Right hindlimb (tissue), 1 donor: ENCODE measurements around the gene ATG16L1.
A peak's percentile ranks its signal among the peaks of the same experiment; 100 is the strongest.
"Not testable (repeated sequence)": the region's sequence is repeated elsewhere in the genome, so short reads cannot be mapped to it uniquely, and the experiment has no call there.

Experiments used
- DNase-seq: peaks from one replicate; pipeline ENCODE4 v3.0.0-alpha.2; 2018

The ATG16L1 gene

DNA sequence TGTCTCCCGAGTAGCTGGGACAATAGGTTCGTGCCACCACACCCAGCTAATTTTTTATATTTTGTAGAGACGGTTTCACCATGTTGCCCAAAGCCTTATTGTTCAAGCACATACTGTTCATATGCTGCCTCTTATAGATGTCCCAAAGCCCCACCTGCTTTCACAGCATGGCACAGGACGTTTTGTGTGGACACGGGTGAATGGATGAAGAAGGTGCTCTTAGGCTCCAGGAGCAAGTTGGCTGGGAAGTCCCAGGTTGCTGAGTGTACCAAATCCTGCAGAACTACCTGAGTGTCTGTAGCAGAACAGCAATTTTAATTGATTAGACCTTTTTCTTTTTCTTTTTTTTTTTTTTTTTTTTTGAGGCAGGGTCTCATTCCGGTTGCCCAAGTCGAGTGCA, 45.6 kb downstream of the ATG16L1 start:
- DNase-seq, result no peak

DNA sequence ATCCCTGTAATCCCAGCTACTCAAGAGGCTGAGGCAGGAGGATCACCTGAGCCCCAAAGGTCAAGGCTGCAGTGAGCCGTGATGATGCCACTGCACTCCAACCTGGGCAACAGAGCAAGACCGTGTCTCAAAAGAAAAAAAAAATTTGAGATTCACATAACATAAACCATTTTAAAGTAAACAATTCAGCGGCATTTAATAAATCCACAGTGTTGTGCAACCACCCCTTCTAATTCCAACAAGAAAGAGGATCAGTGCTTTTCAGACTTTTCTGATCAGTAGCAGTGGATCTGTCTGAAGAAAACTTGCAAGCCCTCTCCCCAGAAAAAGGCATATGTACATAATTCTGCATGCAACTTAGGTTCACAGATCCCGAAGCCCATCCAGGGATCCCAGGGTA, 48.9 kb downstream of the ATG16L1 start:
- no peak for DNase-seq

DNA sequence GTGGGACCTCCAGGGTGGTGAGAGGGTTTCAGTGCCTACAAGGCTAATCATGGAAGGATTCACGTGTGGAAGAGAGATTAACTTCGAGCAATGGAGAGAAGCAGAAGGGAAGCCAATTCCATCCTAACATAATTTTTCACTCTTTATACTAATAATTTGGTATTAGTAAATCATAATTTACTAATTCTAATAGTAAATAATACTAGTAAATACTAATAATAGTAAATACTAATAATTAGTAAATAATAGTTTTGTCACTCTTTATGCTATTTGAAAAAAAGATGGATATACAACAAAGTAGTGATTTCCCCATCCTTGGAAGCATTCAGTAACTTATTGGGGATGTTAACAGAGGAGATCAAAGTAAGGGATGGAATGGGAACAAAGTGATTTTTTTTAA, 49.8 kb downstream of the ATG16L1 start:
- no peak for DNase-seq

DNA sequence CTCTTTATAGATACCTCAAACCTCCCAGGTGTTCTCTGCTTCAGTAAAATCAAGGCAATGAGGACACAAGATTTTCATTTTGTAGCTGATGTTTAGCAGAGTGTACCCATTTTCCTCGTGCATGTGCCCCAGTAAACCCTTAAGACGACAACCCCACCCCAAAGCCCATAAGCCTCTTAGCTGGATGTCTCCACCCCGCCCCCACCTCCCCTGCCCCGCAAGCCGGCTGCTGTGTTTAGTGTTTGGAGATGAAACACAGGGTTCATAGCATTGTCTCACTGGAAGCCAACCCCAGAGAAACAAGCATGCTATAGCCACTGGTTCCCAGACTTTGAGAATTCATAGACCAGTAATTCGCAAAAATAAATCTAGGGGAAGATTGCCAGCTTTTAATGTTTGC, 50.3 kb downstream of the ATG16L1 start:
- no peak for DNase-seq

DNA sequence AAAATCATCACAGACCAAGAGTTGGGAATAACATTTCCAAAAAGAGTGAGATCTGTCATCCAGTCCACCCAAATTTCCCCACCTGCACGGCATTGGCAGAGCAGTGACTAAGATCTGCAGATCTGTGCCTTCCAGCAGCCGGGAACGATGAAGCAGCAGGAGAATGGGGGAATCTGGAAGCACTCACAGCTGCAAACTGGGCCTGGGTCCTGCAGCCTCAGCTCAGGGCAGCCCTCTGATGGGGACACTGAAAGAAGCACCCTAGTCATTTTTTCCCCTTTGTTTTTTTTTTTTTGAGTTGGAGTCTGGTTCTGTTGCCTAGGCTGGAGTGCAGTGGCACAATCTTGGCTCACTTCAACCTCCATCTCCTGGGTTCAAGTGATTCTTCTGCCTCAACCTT, 51.8 kb downstream of the ATG16L1 start:
- DNase-seq, result no peak

DNA sequence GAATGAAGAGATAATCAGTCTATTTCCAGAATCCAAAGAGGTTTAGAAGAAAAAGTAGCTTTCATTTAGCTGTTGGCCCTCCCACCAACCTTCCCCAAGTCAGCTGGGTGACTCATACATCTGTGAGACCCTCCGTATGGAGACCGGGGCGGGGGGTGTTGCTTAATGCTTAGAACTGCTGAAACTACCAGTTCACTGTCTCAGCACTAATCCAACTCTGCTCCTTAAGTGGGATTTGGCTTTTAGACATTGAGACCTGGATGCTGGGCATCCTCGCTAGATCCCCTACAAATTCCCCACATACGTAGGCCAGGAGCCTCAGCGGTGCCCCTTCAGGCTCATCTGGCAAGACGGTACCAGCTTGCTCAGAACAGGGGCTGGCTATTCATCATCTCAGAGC, 56.1 kb downstream of the ATG16L1 start, which contains the start of gene SAG:
SAG (plus strand) TSS at position 252 of the 400 bp plus-strand sequence. CDS start 1,374 bp downstream, outside the sequence.
- DNase-seq, result no peak

DNA sequence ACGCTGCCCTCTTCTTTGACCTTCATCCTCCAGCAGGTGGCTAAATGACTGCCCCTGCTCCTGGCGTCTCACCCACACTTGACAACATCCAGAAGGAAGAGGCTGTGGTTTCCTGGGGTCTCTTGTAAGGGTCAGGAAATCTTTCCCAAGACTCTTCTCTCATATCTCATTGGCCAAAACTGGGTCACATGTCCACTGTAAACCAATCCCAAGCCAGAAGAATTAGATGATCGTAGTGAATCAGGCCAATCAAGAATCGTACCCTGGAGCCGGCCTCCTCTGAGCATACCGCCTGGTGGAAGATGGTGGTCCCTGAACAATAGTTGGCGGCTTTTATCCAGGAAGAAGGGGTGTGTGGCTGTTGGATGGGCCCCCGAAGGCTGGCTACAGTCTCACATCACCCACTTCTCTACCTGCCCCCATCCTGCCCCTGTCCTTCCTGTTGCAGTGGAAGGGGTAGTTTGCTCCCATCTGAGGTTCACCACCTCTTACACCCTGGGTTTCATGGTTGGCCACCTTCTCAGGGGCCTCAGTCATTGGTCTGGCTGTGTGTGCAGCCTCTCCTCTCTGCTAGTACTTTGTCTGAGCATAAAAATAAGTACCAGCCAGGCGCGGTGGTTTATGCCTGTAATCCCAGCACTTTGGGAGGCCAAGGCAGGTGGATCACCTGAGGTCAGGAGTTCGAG, 59.9 kb downstream of the ATG16L1 start:
- no peak for DNase-seq

DNA sequence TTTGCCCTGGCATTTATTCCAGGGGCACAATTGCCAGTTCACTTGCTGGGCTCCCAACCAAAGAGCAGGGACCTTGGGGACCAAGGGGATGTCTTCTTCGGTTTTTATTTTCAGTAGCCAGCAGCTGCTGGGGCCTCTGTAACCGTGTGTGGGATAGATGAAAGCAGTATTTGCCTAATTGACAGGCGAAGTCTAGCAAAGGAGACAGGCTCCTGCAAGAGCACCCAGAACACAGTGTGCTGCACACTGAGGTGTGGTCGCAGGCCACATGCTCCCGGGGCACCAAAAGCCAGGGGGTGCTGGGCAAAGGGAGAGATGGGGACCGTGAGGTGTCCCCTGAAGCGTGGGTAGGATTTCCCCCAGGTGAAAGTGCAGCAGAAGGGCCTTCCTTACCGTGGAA, 61.4 kb downstream of the ATG16L1 start:
- DNase-seq, result no peak

DNA sequence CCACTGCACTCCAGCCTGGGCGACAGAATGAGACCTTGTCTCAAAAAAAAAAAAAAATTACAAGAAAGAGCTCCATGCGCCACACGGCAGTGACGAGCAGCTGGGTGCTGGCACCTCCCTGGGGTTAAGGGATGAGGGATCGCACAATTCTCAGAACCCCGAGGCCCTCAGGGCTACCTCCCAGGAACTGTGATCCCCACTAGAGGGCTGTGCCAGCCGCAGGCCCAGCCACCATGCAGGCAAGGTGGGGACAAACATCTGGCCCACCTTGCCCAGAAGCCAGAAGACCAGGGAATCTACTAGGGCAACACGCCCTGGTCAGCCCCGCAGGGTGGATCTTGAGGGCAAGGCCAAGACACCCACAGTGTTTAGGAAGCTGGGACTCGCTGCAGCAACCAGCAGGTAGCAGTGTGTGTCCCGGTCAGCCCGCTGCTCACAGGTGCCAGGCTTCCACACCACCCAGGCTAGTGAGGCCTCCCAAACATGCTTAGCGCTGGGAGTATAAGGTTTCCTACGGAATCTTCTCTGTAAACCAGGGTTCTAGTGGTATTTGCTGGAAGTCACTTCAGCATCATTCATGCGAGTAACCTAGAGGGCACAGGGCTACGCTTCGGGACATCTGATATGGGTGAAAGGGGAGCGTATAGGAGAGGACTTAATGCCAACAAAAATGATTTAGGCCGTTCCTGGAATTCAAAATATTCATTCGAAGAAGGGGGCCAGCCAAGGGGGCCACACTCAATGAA, 62.9 kb downstream of the ATG16L1 start:
- no peak for DNase-seq

DNA sequence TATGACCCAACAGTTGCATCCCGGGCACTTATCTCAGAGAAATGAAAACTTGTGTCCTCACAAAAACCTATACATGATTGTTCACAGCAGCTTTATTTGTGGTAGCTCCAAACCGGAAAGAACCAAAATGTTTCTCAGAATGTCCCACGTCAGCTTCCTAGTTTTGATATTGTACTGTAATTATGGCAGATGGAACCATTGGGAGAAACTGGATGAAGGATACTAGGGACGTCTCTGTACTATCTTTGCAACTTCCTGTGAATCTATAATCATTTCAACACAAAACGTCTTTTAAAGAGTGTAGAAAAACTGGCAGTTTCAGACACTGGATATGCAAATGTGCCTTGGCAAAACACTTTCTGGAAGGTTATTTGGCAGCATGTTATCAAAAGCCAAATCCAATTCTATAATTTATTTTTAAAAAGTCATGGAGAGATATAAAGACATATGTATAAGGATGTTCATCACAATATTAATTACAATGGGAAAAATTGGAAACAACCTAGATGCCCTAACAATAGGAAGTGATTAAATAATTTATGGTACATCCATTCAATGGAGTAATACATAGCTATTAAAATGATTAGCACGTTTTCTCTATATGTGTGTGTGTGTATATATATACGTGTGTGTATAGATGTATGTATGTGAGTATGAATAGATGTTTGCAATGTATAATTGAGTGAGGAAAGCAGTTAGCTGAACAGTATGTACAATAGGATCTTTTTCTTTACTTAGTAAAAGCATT, 65.9 kb downstream of the ATG16L1 start:
- DNase-seq, result no peak

DNA sequence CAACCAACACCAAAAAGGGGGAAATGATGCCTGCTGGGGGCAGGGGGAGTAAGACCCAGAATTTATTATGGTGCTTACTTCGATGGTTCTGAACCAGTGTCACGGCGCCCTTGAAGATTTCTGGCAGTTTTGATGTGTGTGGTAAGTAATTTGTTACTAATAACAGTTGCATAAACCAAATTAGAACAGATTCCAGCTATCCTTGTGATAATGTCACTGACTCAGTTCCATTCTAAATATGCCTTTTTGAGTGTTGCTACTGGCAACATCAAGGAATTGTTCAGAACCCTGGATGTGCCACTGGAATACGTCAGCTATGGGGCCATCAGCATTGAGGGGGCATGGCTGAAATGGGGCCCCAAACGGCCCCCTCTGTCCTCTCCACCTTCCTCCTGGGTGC, 67.8 kb downstream of the ATG16L1 start:
- DNase-seq, result no peak

DNA sequence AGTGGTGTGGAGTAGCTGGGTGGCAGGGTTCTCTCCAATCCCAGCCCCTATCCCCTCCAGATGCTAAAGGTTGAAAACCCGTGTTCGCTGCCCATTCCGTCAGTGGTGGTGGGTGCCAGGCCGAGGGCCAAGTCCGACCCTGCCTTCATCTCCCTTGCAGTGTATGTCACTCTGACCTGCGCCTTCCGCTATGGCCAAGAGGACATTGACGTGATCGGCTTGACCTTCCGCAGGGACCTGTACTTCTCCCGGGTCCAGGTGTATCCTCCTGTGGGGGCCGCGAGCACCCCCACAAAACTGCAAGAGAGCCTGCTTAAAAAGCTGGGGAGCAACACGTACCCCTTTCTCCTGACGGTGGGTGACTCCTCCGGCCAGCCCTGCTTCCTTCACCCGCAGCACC, 69.0 kb downstream of the ATG16L1 start:
- no peak for DNase-seq

DNA sequence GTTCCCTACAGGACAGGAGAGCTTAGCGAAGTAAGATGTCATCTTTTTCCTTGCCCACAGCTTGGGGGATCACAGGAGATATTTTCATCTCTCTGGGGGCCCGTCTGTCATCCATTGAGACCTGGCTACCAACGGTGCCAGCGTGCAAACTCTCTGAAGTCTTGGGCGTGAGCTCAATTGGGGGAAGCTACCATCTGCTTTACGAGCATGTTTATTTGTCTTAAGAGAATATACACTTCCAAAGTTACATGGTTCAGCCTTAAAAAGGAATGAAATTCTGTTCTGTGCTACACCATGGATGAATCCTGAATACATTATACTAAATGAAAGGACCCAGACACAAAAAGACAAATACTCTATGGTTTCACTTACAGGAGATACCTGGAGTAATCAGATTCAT, 69.7 kb downstream of the ATG16L1 start:
- no peak for DNase-seq

DNA sequence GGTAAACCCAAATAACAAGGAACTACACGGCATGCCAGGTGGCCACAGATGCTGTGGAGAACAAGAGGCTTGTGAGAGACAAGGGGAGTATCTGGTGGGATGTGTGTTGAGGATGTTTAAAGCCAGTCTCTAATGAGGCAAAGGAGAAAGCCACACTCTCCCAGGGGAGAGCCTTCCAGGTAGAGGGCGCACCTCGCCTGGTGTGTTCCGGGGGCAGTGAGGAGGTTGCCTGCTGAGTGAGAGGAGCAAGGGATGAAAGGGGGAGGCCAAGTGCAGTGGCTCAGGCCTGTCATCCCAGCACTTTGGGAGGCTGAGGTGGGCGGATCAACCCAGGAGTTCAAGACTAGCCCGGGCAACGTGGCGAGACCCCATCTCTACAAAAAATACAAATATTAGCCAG, 72.4 kb downstream of the ATG16L1 start:
- no peak for DNase-seq

DNA sequence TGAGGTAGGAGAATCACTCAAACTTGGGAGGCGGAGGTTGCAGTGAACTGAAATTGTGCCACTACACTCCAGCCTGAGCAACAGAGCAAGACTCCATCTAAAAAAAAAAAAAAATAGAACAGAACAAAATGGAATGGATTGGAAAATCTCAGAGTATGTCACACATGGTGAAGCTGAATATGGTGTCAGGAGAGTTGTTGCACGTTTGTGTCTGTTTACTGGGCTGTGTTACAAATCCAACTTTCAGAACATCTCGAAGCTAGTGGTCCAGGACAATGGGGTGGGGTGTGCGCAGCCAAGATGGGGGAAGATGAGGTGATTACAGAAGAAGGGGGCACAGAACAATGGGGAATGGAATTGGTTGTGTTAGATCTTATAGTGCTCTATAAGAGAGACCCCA, 73.8 kb downstream of the ATG16L1 start:
- DNase-seq, result no peak

DNA sequence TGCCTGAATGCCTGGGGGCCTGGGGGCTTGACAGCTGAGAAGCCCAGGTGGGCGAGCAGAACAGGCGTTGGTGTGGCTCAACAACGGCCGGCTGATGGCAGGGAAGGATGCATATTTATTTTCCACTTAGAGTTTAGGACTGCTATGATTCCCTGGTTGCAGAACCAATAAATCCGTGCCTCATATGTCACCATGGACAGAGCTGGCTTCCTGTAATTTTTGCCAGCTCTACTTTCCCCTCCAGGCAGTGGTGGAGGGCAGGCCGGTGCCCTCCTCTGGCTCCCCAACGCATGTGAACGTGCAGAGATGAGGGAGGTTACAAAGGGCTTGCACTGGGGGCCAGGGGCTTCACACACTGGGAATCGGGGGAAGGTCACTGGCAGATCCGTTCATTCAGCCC, 74.3 kb downstream of the ATG16L1 start:
- no peak for DNase-seq

DNA sequence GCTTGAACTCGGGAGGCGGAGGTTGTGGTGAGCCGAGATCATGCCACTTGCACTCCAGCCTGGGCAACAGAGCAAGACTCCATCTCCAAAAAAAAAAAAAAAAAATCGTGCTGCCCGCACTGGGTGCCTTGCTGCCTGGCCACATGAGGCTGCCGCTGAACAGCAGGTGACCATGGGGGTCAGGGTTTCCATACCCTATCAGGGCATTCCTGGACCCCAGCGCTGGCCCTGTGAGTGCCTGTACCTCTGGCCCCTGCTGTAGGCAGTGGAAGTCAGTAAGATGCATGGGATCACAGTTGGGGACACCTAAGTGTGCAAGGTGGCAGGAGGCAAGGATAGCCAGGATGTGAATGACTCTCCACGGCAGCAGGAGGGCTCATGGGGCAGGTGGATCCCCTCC, 75.0 kb downstream of the ATG16L1 start:
- DNase-seq, result no peak

DNA sequence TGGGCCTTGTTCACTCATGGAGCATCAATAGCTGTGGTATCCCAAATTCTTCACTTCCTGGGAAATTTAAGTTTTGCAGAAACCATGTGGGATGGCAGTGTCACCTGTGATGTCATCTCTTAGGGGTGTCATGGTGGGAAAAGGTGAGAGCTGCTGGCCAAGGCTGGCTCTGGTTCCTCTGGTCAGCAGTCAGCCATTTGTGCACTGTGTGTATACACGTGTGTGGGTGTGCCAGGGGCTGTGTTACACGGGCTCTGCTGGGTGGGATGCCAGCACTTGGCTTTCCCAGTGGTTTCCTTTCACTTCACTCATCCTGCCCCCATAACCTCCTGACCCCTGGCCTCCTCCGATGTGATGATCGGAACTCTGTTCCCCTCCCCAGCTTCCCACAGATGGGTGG, 77.4 kb downstream of the ATG16L1 start:
- DNase-seq, result no peak

DNA sequence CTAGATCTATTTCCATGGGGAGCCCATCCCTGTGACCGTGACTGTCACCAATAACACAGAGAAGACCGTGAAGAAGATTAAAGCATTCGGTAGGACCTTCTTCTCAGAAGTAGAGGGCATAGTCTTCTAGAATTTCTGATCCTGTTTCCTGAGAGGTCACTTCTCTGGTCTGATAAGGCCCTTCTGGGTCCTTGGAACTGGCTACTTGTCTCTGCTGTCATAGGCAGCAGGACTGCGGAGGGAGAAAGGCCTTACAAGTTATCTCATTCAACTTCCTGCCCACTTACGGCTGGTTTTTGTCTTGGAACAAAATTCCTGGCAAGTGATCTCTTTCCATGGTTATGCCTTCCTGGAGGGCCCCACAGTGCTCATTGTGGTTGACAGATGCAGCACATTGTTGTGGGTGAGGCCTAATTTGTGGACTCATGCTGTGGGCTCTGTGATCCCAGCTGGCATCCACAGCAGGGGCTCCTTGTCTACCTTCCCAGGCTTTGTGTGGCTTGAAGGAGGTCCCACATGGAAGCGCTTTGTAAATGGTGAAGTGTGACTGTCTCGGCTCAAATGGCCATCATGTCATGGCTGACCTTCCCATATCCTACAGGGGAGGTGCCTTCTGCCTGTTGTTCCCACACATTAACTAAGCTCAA, 78.1 kb downstream of the ATG16L1 start:
- no peak for DNase-seq

DNA sequence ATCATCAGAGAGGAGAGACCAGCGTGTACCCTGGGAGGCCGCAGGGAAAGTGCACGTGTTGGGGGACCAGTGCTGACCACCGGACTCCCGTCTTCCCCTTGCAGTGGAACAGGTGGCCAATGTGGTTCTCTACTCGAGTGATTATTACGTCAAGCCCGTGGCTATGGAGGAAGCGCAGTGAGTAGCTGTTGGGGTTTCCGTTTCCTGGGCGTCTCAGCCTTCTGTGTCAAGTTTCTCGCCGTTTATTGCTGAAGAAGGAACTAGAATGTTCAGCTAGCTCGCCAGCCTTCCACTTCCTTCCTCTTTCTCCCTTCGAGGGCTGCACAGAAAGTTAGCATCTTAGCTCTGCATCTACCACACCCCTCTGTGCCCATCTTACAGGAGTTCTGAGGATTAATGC, 80.1 kb downstream of the ATG16L1 start:
- DNase-seq, result peak; percentile 55

DNA sequence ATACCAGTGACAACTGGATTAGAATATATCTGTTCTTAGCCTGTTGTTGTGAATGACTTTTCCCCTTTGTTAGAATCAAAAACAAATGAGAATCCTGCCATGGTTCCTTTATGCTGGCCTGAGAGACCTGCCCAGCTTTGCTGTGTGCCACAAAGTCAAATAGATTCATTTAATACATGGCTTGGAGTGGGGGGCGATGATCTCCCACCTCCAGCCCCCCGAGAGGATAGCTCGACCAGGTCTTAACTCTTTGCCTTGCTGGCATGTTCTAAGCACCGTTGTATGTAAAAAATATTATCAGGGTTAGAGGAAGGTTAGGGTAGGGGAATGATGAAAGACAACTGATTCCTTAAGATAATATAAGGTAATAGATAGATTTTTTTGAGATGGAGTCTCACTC, 80.7 kb downstream of the ATG16L1 start:
- no peak for DNase-seq

DNA sequence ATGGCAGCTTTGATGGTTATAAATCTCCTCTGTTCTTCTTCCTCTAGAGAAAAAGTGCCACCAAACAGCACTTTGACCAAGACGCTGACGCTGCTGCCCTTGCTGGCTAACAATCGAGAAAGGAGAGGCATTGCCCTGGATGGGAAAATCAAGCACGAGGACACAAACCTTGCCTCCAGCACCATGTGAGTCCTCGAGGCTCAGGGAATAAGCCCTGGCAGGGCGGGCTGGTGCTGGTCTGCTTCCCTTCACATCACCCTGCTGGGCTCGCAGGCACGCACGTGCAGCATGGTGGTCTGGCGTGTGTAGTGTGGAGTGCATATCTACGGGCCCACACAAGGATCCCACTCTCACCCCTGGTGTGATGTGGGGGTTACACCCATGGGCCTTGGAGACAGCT, 83.4 kb downstream of the ATG16L1 start:
- no peak for DNase-seq

DNA sequence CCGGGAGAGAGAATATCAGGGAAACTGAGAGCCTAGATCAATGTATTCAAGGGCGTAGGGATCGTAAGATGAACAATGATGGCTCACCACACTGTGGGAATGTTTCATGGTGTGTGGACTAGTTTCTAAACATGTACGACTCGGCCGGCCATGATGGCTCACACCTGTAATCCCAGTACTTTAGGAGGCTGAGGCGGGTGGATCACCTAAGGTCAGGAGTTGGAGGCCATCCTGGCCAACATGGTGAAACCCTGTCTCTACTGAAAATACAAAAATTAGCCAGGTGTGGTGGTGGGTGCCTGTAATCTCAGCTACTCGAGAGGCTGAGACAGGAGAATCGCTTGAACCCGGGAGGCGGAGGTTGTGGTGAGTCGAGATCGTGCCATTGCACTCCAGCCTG, 84.6 kb downstream of the ATG16L1 start:
- DNase-seq, result not testable (repeated sequence)
